CD1c-positive myeloid dendritic cell (primary cell): ENCODE results near the gene ABHD16A.

ENCODE experiments used
- DNase-seq: peaks from one replicate; pipeline ENCODE4 v3.0.0-alpha.2; 2016; ENCODE audit errors: extremely low spot score

Gene ABHD16A

GRCh38 chr6:31641370-31641769 lies 61.8 kb downstream of the ABHD16A start:
- DNase-seq: no peak

GRCh38 chr6:31640612-31641011 lies 62.5 kb downstream of the ABHD16A start:
- DNase-seq: no peak

DNA sequence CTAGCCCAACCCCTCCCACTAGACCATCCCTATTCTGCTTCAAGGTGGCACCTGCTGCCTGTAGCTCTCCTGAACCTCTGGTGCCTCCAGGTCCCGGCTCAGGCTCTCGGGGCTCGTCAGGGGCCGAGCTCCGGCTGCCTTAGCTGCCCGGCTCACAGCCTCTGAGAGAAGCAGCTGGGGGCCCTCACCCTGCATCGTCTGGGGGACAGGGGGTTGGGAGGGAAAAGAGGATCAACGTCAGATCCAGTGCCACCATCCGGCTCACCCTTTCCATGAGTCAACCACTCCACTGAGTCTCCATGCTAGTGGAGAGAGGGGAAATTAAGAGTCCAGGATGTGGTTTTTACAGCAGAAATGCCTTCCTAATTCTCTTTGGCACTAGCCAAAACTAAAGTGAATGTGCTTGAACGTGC lies 63.7 kb downstream of the ABHD16A start:
- DNase-seq: no peak

DNA sequence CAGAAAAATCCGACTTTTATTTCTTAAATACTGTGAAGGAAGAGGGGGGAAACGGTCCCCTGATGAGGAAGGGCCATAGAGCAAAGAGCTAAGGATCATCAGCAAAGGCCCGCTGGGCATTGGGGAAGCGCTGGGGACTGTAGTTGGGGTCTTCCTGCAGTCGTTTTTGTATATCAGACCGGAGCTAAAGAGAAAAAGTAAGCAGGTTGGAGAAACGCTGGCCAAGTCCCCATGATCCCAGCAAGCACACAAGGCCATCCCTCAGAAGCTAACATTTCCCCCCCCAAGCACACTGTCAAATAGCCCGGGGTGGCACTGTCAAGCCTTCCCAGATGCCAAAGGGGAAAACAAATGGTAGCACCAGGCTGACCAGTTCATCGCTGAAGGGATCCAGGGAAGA lies 64.1 kb downstream of the ABHD16A start:
- no peak for DNase-seq
